ENCODE results near the gene HSP90B1.

DNA sequence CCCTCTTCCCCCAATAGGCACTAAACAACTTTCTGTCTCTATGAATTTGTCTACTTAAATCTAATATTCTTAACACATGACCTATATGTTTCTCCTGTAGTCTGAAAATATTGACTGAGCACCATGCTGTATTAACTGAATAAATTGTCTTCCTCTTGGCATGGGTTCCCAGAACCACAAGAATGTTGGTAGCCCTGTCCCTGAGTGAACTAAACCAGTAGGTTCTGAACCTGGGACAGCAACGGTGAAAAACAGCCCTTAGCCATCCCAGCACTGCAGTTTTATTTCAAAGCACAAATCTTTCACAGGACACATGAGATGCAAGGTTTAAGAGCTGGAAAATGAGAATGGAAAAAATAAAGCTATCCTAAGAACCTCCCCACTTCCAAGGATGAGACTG is 20.4 kb upstream of the HSP90B1 start:
- TF ChIP-seq, protein P1, sequence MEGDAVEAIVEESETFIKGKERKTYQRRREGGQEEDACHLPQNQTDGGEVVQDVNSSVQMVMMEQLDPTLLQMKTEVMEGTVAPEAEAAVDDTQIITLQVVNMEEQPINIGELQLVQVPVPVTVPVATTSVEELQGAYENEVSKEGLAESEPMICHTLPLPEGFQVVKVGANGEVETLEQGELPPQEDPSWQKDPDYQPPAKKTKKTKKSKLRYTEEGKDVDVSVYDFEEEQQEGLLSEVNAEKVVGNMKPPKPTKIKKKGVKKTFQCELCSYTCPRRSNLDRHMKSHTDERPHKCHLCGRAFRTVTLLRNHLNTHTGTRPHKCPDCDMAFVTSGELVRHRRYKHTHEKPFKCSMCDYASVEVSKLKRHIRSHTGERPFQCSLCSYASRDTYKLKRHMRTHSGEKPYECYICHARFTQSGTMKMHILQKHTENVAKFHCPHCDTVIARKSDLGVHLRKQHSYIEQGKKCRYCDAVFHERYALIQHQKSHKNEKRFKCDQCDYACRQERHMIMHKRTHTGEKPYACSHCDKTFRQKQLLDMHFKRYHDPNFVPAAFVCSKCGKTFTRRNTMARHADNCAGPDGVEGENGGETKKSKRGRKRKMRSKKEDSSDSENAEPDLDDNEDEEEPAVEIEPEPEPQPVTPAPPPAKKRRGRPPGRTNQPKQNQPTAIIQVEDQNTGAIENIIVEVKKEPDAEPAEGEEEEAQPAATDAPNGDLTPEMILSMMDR (conservative IDR thresholded peaks at IDR 0.05; ENCODE audit: low read depth, low read length) = no peak
- no peak for TF ChIP-seq EZH2 (IDR thresholded peaks at IDR 0.05; ENCODE audit: low read length, unreplicated experiment)

All from PC-3 (cell line).